GM19351 (cell line): ENCODE data around the gene MYO16.

Source experiments
- ATAC-seq: cut with Tn5 transposase; IDR thresholded peaks from one replicate; pipeline ENCODE4 v1.9.1; 2021; ENCODE audit warnings: mild to moderate bottlenecking, moderate library complexity; ENCODE audit not compliant: unreplicated experiment

Gene MYO16

GRCh38 chr13:109162248-109163036 lies 533.0 kb downstream of the MYO16 start:
- peak; percentile 89 for ATAC-seq

GRCh38 chr13:109163037-109163379 lies 533.6 kb downstream of the MYO16 start:
- ATAC-seq = no peak

GRCh38 chr13:109165417-109165904 lies 536.0 kb downstream of the MYO16 start:
- ATAC-seq = no peak

GRCh38 chr13:109166804-109167203 lies 537.4 kb downstream of the MYO16 start:
- no peak for ATAC-seq

GRCh38 chr13:109172136-109172535 lies 542.7 kb downstream of the MYO16 start:
- no peak for ATAC-seq

GRCh38 chr13:109175666-109176065 lies 546.3 kb downstream of the MYO16 start:
- ATAC-seq = no peak

GRCh38 chr13:109180905-109181425 lies 551.6 kb downstream of the MYO16 start:
- no peak for ATAC-seq

GRCh38 chr13:109182777-109183465 lies 553.5 kb downstream of the MYO16 start:
- no peak for ATAC-seq

GRCh38 chr13:109191413-109191812 lies 562.0 kb downstream of the MYO16 start:
- no peak for ATAC-seq

GRCh38 chr13:109192306-109192705 lies 562.9 kb downstream of the MYO16 start:
- no peak for ATAC-seq

GRCh38 chr13:109196948-109197347 lies 567.5 kb downstream of the MYO16 start:
- no peak for ATAC-seq

- ATAC-seq = no peak
These were observed 569.2 kb downstream of the MYO16 start for GRCh38 chr13:109198585-109198984.

- no peak for ATAC-seq
These were observed 569.9 kb downstream of the MYO16 start for GRCh38 chr13:109199280-109199679.

GRCh38 chr13:109200556-109200955 lies 571.1 kb downstream of the MYO16 start:
- no peak for ATAC-seq

- no peak for ATAC-seq
These were observed 574.2 kb downstream of the MYO16 start for GRCh38 chr13:109203587-109203986.

- no peak for ATAC-seq
These were observed 574.8 kb downstream of the MYO16 start for GRCh38 chr13:109204252-109204651.

GRCh38 chr13:109204657-109205056 lies 575.2 kb downstream of the MYO16 start:
- ATAC-seq = no peak

GRCh38 chr13:109205315-109205714 lies 575.9 kb downstream of the MYO16 start:
- no peak for ATAC-seq

- no peak for ATAC-seq
These were observed 577.2 kb downstream of the MYO16 start for GRCh38 chr13:109206616-109207015.

- no peak for ATAC-seq
These were observed 578.2 kb downstream of the MYO16 start for GRCh38 chr13:109207622-109208021.

- ATAC-seq = no peak
These were observed 579.1 kb downstream of the MYO16 start for GRCh38 chr13:109208522-109208921.

- no peak for ATAC-seq
These were observed 580.1 kb downstream of the MYO16 start for GRCh38 chr13:109209526-109209925.
